ENCODE measurements around the gene AHCYL1. TPM values are rescaled to one million over a fixed set of nuclear protein-coding genes. Genes with fewer than 3 reads are reported as not detected.
"Not testable (repeated sequence)": the region's sequence is repeated elsewhere in the genome, so short reads cannot be mapped to it uniquely, and the experiment has no call there.

AHCYL1 gene
- polyA plus RNA-seq, 2 of the 4 experiments (the other 2 are of a cell fraction): 124 to 148 TPM

DNA sequence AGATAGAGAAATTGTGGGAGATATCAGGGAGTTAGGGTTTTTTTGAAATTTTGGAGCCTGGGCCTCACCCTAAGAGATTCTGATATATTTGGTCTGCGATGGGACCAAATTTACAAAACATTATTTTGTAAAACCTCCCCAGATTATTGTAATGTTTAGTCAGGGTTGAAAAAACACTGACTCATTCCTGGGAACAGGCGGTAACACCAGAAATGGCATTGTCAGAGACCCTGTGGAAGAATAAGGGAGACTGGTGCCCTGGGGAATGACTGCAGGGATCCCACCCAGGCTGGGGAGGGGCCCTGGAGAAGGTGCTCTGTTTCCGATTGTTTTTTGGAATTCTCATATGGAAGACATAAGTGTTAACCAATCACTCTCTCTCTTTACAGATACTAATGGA lies 36.7 kb downstream of the AHCYL1 start (continued):
- TF ChIP-seq CBX2 (IDR thresholded peaks at IDR 0.05; ENCODE audit: borderline replicate concordance, low read depth): no peak
- no peak for TF ChIP-seq RFX5 (IDR thresholded peaks at IDR 0.05)
- TF ChIP-seq NFE2L2 (conservative IDR thresholded peaks at IDR 0.05; ENCODE audit: low read length): no peak
- TF ChIP-seq CHD4 (IDR thresholded peaks at IDR 0.05; ENCODE audit: borderline replicate concordance): no peak

GRCh38 chr1:110024613-110025012 lies 40.0 kb downstream of the AHCYL1 start:
- TF ChIP-seq HOXB5 (CRISPR knock-in tag; IDR thresholded peaks at IDR 0.05) (no peak), ZFP36 (IDR thresholded peaks at IDR 0.05; ENCODE audit: borderline replicate concordance, partially characterized antibody) (no peak), RFX5 (IDR thresholded peaks at IDR 0.05) (no peak), CTCF (IDR thresholded peaks at IDR 0.05) (no peak), HDAC2 (IDR thresholded peaks at IDR 0.05) (no peak), FOXS1 (CRISPR knock-in tag; IDR thresholded peaks at IDR 0.05) (no peak), REST (IDR thresholded peaks at IDR 0.05) (no peak)
- TF ChIP-seq, protein P1, sequence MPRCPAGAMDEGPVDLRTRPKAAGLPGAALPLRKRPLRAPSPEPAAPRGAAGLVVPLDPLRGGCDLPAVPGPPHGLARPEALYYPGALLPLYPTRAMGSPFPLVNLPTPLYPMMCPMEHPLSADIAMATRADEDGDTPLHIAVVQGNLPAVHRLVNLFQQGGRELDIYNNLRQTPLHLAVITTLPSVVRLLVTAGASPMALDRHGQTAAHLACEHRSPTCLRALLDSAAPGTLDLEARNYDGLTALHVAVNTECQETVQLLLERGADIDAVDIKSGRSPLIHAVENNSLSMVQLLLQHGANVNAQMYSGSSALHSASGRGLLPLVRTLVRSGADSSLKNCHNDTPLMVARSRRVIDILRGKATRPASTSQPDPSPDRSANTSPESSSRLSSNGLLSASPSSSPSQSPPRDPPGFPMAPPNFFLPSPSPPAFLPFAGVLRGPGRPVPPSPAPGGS (IDR thresholded peaks at IDR 0.05): no peak
- ChIA-PET POLR2A (no interaction called here), CTCF (interaction anchor here (1.2 to 1.6 kb wide), 2 partner anchors 40 to 384 kb away, joined by 3 to 5 read pairs; partner anchors contain the start of gene AHCYL1)
- Histone ChIP-seq H3K4me1 (no peaks in the 10 kb centered on the region), H3K9me3 (no peaks in the 10 kb centered on the region), H3K4me2 (no peak overlapping the region), H3K27ac (no peak overlapping the region), H3K4me3 (no peak overlapping the region)
- FAIRE-seq (no peak), ATAC-seq (no peak), DNase-seq (ENCODE audit: low read depth in 1 of 2, low spot score in 1 of 2) (no peak)
- WGBS (ENCODE audit: missing lambda C conversion rate): 92% methylated on average over 4 of the region's 4 CpGs

GRCh38 chr1:110030687-110031086 lies 46.1 kb downstream of the AHCYL1 start:
- ATAC-seq; H3K4me3 ChIP-seq; H3K4me1 ChIP-seq; FAIRE-seq; DNase-seq (ENCODE audit: low read depth in 1 of 2, low spot score in 1 of 2); H3K9me3 ChIP-seq; H3K27ac ChIP-seq; POLR2A ChIA-PET: not testable (repeated sequence)
- CTCF ChIA-PET: interaction anchor here (0.6 to 3.8 kb wide), 10 partner anchors 12 to 465 kb away, joined by 3 to 35 read pairs (median 5); partner anchors contain the start of gene AHCYL1
- peak overlapping the region; percentile 44 for H3K4me2 ChIP-seq
- WGBS (ENCODE audit: missing lambda C conversion rate): 38% methylated on average over 4 of the region's 4 CpGs

GRCh38 chr1:110032327-110032726 lies 47.8 kb downstream of the AHCYL1 start:
- POLR2A ChIA-PET: no interaction called here
- ATAC-seq: no peak
- CTCF ChIA-PET: interaction anchor here (1.0 kb wide), 1 partner anchor 48 kb away, joined by 3 read pairs; the partner anchor contains the start of gene AHCYL1

More at GRCh38 chr1:110032327-110032726, 47.8 kb downstream of the AHCYL1 start:
- Histone ChIP-seq H3K27ac (no peak overlapping the region), H3K4me1 (peaks cover 12% of the 10 kb centered on the region; the same call in 2 of the 3 replicates), H3K4me3 (no peak overlapping the region), H3K9me3 (no peaks in the 10 kb centered on the region), H3K4me2 (no peak overlapping the region)
- TF ChIP-seq CEBPB (IDR thresholded peaks at IDR 0.05) (peak; percentile 52 to 61; a peak in 3 of 4 replicates), CBX8 (IDR thresholded peaks at IDR 0.05) (no peak)
- DNase-seq (ENCODE audit: low read depth in 1 of 2, low spot score in 1 of 2) (no peak), FAIRE-seq (no peak)
- 88% methylated on average over 2 of the region's 2 CpGs for WGBS (ENCODE audit: missing lambda C conversion rate)
